HFFc6 (cell line): ENCODE results near the gene RFC3. TPM values are rescaled to one million over a fixed set of nuclear protein-coding genes. Genes with fewer than 3 reads are reported as not detected.

Source experiments
- DNase-seq: peaks from one replicate; pipeline ENCODE4 v3.0.0-alpha.2; 2018
- H3K27ac Mint-ChIP-seq: 2 replicates; pipeline ENCODE4 v1.8.0; 2020; ENCODE audit warnings: mild to moderate bottlenecking, mixed read lengths
- H3K27me3 Mint-ChIP-seq: 2 replicates; pipeline ENCODE4 v1.8.0; 2021; ENCODE audit warnings: mild to moderate bottlenecking, moderate library complexity, mixed read lengths; ENCODE audit not compliant: insufficient read depth
- H3K36me3 Mint-ChIP-seq: 2 replicates; pipeline ENCODE4 v1.8.0; 2021; ENCODE audit warnings: low read depth, mixed read lengths
- H3K4me1 Mint-ChIP-seq: 2 replicates; pipeline ENCODE4 v1.8.0; 2020; ENCODE audit warnings: low read depth, mixed read lengths
- H3K4me3 Mint-ChIP-seq: 2 replicates; pipeline ENCODE4 v1.8.0; 2020; ENCODE audit warnings: mild to moderate bottlenecking, moderate library complexity, mixed read lengths
- H3K9me3 Mint-ChIP-seq: 2 replicates; pipeline ENCODE4 v1.8.0; 2020; ENCODE audit warnings: mild to moderate bottlenecking, mixed read lengths
- total RNA-seq, 6 experiments: library from RNA; stranded (reverse); fragmentation: NEBNext Ultra II Directional; extraction: Animal tissue kit (Norgen Biotek cat#: 25700); gene quantifications; 2 replicates in 1 of 6; 3 replicates in 5 of 6; pipeline ENCODE4 v1.2.3, GENCODE V29; 2021
- TF ChIP-seq, protein P1 (sequence below): fragments of 200-600 bp; sonication (generic); IDR thresholded peaks from 2 replicates; pipeline ENCODE4 v1.5.0; 2021; ENCODE audit warnings: antibody characterized with exemption, mild to moderate bottlenecking

The RFC3 gene
- total RNA-seq, 6 experiments from 2014 or later: 8.8 to 16.2 (median 15.1) TPM

DNA sequence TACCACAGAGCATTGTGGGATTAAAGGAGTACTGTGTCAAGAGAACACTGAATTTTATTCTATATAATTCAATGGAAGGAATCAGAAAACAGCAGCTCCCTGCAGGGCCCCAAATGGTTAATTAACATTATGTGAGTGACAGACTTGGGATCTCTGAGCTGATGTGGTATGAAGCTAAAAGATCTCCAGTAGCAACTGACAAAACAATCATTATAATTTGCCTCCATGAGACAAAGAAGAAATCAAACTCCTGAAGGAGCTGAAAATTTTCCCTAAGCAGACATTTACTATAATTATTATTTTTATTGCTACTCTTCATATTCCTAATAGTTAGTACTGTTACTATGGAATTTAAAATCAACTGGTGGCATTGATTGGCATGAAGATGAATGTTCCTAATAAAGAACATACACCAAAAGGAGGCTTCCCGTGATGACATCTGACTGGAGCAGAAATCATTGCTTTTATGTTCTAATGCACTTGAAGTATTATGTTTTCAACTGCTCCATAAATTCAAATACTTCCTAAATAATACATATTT lies 28.8 kb upstream of the RFC3 start:
- Mint-ChIP-seq H3K36me3 (no peaks in the 10 kb centered on the region), H3K4me3 (no peak overlapping the region), H3K27ac (no peak overlapping the region), H3K4me1 (peaks cover 11% of the 10 kb centered on the region), H3K9me3 (no peaks in the 10 kb centered on the region), H3K27me3 (0 out of 2 replicates have a peak, but pooled peaks cover 1% of the 10 kb centered on the region)
- TF ChIP-seq, protein P1, sequence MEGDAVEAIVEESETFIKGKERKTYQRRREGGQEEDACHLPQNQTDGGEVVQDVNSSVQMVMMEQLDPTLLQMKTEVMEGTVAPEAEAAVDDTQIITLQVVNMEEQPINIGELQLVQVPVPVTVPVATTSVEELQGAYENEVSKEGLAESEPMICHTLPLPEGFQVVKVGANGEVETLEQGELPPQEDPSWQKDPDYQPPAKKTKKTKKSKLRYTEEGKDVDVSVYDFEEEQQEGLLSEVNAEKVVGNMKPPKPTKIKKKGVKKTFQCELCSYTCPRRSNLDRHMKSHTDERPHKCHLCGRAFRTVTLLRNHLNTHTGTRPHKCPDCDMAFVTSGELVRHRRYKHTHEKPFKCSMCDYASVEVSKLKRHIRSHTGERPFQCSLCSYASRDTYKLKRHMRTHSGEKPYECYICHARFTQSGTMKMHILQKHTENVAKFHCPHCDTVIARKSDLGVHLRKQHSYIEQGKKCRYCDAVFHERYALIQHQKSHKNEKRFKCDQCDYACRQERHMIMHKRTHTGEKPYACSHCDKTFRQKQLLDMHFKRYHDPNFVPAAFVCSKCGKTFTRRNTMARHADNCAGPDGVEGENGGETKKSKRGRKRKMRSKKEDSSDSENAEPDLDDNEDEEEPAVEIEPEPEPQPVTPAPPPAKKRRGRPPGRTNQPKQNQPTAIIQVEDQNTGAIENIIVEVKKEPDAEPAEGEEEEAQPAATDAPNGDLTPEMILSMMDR: no peak
- no peak for DNase-seq

DNA sequence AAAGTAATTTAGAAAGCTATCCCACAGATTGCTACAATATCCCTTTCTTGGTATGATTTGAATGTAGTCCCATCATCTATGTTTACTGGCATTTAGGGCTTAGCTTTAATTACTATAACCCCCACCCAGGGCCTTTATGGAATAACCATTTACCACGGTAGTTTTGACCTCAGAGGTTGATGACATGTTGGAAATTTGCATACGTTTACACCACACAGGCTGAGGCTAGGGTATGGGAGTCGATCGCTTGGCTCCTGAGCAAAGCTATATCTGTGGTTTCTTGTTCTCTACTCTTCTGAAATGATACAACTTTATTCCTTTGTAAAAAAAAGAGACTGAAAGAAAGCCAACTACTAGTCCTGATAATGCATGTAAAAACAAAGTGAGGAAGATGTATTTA lies 28.2 kb upstream of the RFC3 start:
- H3K27ac Mint-ChIP-seq: no peak overlapping the region
- no peak for DNase-seq
- H3K4me3 Mint-ChIP-seq: no peak overlapping the region
- no peaks in the 10 kb centered on the region for H3K36me3 Mint-ChIP-seq
- TF ChIP-seq, protein P1: no peak
- no peaks in the 10 kb centered on the region for H3K27me3 Mint-ChIP-seq
- no peaks in the 10 kb centered on the region for H3K9me3 Mint-ChIP-seq
- peaks cover 11% of the 10 kb centered on the region for H3K4me1 Mint-ChIP-seq

DNA sequence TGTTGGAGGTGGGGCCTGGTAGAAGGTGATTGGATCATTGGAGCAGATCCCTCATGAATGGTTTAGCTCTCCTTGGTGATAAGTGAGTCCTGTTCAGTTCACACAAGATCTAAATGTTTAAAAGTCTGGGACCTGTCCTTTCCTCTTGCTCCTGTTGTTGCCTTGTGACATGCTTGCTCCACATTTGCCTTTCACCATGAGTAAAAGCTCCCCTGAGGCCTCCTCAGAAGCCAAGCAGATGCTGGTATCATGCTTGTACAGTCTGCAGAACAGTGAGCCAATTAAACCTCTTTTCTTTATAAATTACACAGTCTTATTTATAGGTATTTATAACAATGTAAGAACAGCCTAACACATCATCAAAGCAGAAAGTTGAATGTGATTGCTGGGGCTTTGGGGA lies 24.2 kb upstream of the RFC3 start:
- H3K27ac Mint-ChIP-seq: no peak overlapping the region
- H3K9me3 Mint-ChIP-seq: no peaks in the 10 kb centered on the region
- no peak overlapping the region for H3K4me3 Mint-ChIP-seq
- DNase-seq: no peak
- no peaks in the 10 kb centered on the region for H3K36me3 Mint-ChIP-seq
- no peaks in the 10 kb centered on the region; the same call in 1 of the 2 replicates for H3K27me3 Mint-ChIP-seq
- TF ChIP-seq, protein P1: no peak
- peaks cover 11% of the 10 kb centered on the region for H3K4me1 Mint-ChIP-seq

DNA sequence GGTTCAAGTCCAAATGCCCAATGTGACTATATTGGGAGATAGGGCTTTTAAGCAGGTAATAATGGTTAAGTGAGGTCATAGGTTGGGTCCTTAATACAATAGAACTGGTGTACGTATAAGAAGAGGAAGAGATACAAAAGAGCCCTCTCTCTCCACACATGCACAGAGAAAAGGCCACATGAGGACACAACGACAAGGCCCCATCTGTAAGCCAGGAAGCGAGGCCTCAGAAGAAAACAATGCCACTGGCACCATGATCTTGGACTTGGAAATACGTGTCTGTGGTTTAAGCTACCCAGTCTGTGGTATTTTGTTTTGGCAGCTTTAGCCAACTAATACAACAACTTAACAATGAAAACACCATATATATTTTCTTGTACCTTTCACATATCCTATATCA lies 23.4 kb upstream of the RFC3 start:
- H3K27me3 Mint-ChIP-seq: no peaks in the 10 kb centered on the region; the same call in none of the 2 replicates
- H3K9me3 Mint-ChIP-seq: no peaks in the 10 kb centered on the region
- H3K4me1 Mint-ChIP-seq: peaks cover 11% of the 10 kb centered on the region
- no peaks in the 10 kb centered on the region for H3K36me3 Mint-ChIP-seq
- TF ChIP-seq, protein P1: no peak
- H3K4me3 Mint-ChIP-seq: no peak overlapping the region
- H3K27ac Mint-ChIP-seq: no peak overlapping the region
- no peak for DNase-seq

DNA sequence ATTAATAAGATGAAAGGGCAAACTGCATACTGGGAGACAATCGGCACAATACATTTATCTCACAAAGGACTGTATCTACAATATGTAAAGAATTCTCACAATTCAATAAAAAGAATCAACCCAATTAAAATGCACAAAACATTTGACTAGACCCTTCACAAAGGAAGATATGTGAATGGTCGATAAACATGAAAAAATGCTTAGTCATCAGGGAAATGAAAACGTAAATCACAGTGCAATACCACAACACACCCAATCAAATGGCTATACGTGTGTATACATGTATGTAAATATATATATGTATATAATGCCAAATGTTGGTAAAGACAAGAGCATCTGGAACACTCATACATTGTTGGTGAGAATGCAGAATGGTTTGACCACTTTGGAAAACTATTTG lies 21.9 kb upstream of the RFC3 start:
- H3K4me1 Mint-ChIP-seq: peaks cover 19% of the 10 kb centered on the region
- TF ChIP-seq, protein P1: no peak
- no peak for DNase-seq
- H3K9me3 Mint-ChIP-seq: no peaks in the 10 kb centered on the region
- no peaks in the 10 kb centered on the region; the same call in none of the 2 replicates for H3K27me3 Mint-ChIP-seq
- H3K27ac Mint-ChIP-seq: no peak overlapping the region
- H3K36me3 Mint-ChIP-seq: no peaks in the 10 kb centered on the region
- H3K4me3 Mint-ChIP-seq: no peak overlapping the region
